Right lobe of liver (tissue), 4 donors: ENCODE data around the gene FAM90A1.
"Not testable (repeated sequence)": the region's sequence is repeated elsewhere in the genome, so short reads cannot be mapped to it uniquely, and the experiment has no call there.

Experiments used
- CTCF ChIP-seq, 4 donors: fragments of 200-600 bp in 3 of 4; fragments of 450-650 bp in 1 of 4; IDR thresholded peaks; one replicate each; pipeline versions ENCODE4 v1.5.1 to v1.8.0; 2016 to 2022; ENCODE audit warnings: antibody characterized with exemption in 4 of 4, mild to moderate bottlenecking in 2 of 4
- POLR2A ChIP-seq: fragments of 450-650 bp; IDR thresholded peaks from one replicate; pipeline ENCODE4 v1.6.1; 2017; ENCODE audit warnings: antibody characterized with exemption, mild to moderate bottlenecking
- donor health status: DM: no; HTN: no; CAD: no.
- donor health status: DM: no; HTN: no; CAD: no.
- donor health status: DM: no; HTN: yes; CAD: no.

- not testable (repeated sequence) for TF ChIP-seq CTCF (IDR thresholded peaks at IDR 0.05); POLR2A
Measured at GRCh38 chr12:8246941-8247535, 19.6 kb upstream of the FAM90A1 start.
